Stomach (tissue), 9 donors: ENCODE data around the gene LRP10. TPM values are rescaled to one million over a fixed set of nuclear protein-coding genes. Genes with fewer than 3 reads are reported as not detected.
A peak's percentile ranks its signal among the peaks of the same experiment; 100 is the strongest.

ENCODE experiments used
- DNase-seq, 2 donors: peaks; one replicate each; pipeline versions ENCODE4 v3.0.0 to v3.0.0-alpha.2; 2013 to 2019
- H3K27ac ChIP-seq, 5 donors: fragments of 200-600 bp in 4 of 5; sonication (generic) in 4 of 5; one replicate each; pipeline ENCODE4 v1.5.1; 2013 to 2019; ENCODE audit warnings: mild to moderate bottlenecking in 1 of 5, moderate library complexity in 1 of 5
- H3K27me3 ChIP-seq, 3 donors: fragments of 200-600 bp; sonication (generic); one replicate each; pipeline ENCODE4 v1.5.1; 2017 to 2019; ENCODE audit warnings: mixed run types in 1 of 3
- H3K36me3 ChIP-seq, 4 donors: fragments of 200-600 bp; sonication (generic); 1 replicate in 3 of 4; 2 replicates in 1 of 4; pipeline ENCODE4 v1.5.1; 2016 to 2019
- H3K4me1 ChIP-seq, 4 donors: fragments of 200-600 bp; sonication (generic); one replicate each; pipeline ENCODE4 v1.5.1; 2016 to 2019
- H3K4me3 ChIP-seq, 4 donors: fragments of 200-600 bp; sonication (generic) in 3 of 4; one replicate each; pipeline ENCODE4 v1.5.1; 2016 to 2019; ENCODE audit warnings: mild to moderate bottlenecking in 1 of 4
- H3K9me3 ChIP-seq, 4 donors: fragments of 200-600 bp; sonication (generic); one replicate each; pipeline ENCODE4 v1.5.1; 2016 to 2019
- EP300 ChIP-seq: sonication (generic); formaldehyde crosslinking; IDR thresholded peaks from one replicate; pipeline ENCODE4 v1.6.1; 2017; ENCODE audit warnings: antibody characterized with exemption
- POLR2A ChIP-seq, 4 donors: fragments of 450-650 bp; IDR thresholded peaks; one replicate each; pipeline ENCODE4 v1.6.1; 2016; ENCODE audit warnings: antibody characterized with exemption in 4 of 4, control low read depth in 2 of 4, mild to moderate bottlenecking in 1 of 4, moderate library complexity in 1 of 4
- POLR2AphosphoS5 ChIP-seq, 3 donors: sonication (generic); formaldehyde crosslinking; IDR thresholded peaks; one replicate each; pipeline ENCODE4 v1.6.1; 2016; ENCODE audit warnings: antibody characterized with exemption in 3 of 3
- WGBS, 5 donors: extraction: QIAGEN DNeasy Blood & Tissue Kit in 3 of 5; methylation state at CpG; one replicate each; pipeline versions ENCODE4 v1.1.5 to v1.1.7; 2013 to 2018; 5-methylcytosine and 5-hydroxymethylcytosine counted together
- intact Hi-C: fragments of 100-400 bp; cut with DNase I; formaldehyde crosslinking; loops from one replicate; pipeline ENCODE4 v1.15.1; 2023; ENCODE audit warnings: low total_unique reads
- polyA plus RNA-seq, 3 donors: library from polyadenylated mRNA; stranded (reverse); fragments of 200-250 nt; gene quantifications; one replicate each; pipeline ENCODE4 v1.2.3, GENCODE V29; 2013
- total RNA-seq, 5 donors: library from RNA; depleted of rRNA; stranded (reverse); fragments of >200 nt; gene quantifications; one replicate each; pipeline versions ENCODE4 v1.1.0 to v1.2.3, GENCODE V29; 2014 to 2016
- TF ChIP-seq, protein P1 (sequence below), 7 experiments: fragments of 450-650 bp in 4 of 7; fragments of 200-600 bp in 3 of 7; sonication (generic) in 3 of 7; IDR thresholded peaks; one replicate each; pipeline ENCODE4 v1.5.1; 2016 to 2019; ENCODE audit warnings: antibody characterized with exemption in 7 of 7, control low read depth in 2 of 7, mild to moderate bottlenecking in 1 of 7
- donor health status: healthy with polysubstance abuse.
- donor health status: Bipolar disorder and iron deficiency.
- donor health status: healthy.

The LRP10 gene
- total and polyA plus RNA-seq, 8 donors = 25.1 to 277 (median 63.6) TPM

DNA sequence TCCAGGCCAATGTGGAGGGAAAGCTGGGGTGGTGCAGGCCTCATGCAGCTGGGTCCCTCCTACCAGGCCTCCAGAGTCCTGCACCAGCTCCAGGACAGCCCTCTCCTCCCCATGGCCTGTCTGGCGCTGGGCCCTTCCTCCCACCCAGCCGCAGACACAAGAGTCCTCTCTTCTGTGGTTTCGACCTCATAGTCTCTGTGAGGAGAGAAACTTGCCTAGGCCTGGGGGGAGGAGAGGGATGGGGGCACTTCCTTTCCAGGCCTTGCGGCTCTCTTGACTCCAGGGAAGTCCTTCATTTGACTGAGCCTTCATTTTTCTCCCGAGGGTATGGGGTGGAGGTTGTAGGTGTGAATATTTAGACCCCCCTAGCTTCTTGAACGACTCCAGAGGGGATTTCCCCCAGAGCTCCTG, 32.9 kb upstream of the LRP10 start:
- Histone ChIP-seq H3K27ac (peak overlapping the region; percentile 20 to 97 (median 93)), H3K36me3 (peaks cover 35 to 48% (median 45%) of the 10 kb centered on the region in 4 donors), H3K9me3 (no peaks in the 10 kb centered on the region), H3K27me3 (no peaks in the 10 kb centered on the region), H3K4me3 (peak overlapping the region; percentile 68 to 95 (median 74)), H3K4me1 (peaks cover 15 to 64% (median 44%) of the 10 kb centered on the region in 4 donors)
- DNase-seq = peak in 1 of 2 donors; percentile 66
- WGBS, 5 donors = 22 to 45% (median 26%) methylated on average over 4 to 6 of the region's 6 CpGs
- intact Hi-C loops = no loop called here
- no peak for TF ChIP-seq POLR2A (IDR thresholded peaks at IDR 0.05)
- TF ChIP-seq EP300 = no peak
- no peak for TF ChIP-seq POLR2AphosphoS5 (IDR thresholded peaks at IDR 0.05)
- TF ChIP-seq, protein P1, sequence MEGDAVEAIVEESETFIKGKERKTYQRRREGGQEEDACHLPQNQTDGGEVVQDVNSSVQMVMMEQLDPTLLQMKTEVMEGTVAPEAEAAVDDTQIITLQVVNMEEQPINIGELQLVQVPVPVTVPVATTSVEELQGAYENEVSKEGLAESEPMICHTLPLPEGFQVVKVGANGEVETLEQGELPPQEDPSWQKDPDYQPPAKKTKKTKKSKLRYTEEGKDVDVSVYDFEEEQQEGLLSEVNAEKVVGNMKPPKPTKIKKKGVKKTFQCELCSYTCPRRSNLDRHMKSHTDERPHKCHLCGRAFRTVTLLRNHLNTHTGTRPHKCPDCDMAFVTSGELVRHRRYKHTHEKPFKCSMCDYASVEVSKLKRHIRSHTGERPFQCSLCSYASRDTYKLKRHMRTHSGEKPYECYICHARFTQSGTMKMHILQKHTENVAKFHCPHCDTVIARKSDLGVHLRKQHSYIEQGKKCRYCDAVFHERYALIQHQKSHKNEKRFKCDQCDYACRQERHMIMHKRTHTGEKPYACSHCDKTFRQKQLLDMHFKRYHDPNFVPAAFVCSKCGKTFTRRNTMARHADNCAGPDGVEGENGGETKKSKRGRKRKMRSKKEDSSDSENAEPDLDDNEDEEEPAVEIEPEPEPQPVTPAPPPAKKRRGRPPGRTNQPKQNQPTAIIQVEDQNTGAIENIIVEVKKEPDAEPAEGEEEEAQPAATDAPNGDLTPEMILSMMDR (IDR thresholded peaks at IDR 0.05) = no peak

DNA sequence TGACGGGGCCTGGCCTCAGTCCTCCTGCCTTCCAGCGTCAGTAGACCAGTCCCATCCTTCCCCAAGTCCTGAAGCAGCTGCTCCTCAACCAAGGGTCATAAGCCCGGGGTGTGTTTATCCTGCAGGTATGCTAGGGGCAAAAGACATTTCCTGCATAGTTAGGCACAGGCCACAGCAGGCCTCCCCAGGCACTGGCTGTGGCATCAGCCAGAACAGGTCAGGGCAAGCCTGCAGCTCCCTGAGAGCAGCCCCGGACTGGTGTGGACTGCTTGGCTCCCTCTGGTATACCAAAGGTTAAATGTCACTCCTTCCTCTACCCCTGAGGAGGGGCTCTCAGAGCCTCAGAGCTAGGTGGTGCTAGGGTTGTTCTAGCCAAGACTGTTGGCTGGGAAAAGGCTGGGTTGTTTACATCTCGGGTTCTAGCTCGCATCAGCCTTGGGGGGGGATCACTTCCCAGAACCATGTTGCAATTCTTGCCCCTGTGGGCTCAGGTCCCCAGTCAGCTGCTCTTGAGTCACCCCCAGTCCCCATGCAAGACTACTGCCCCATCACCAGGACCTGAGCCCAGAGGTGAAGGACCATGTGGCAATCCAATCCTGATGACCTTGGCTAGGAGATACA, 32.3 kb upstream of the LRP10 start:
- intact Hi-C loops = no loop called here
- H3K27me3 ChIP-seq = no peaks in the 10 kb centered on the region
- TF ChIP-seq EP300 (no peak), POLR2AphosphoS5 (IDR thresholded peaks at IDR 0.05) (peak in 2 of 3 donors; percentile 14 to 46)
- H3K36me3 ChIP-seq = peaks cover 36 to 48% (median 45%) of the 10 kb centered on the region in 4 donors
- DNase-seq = no peak
- 42 to 60% (median 48%) methylated on average over 6 of the region's 6 CpGs for WGBS, 5 donors
- no peaks in the 10 kb centered on the region for H3K9me3 ChIP-seq
- H3K4me1 ChIP-seq = peaks cover 15 to 64% (median 44%) of the 10 kb centered on the region in 4 donors
- H3K4me3 ChIP-seq = peak overlapping the region; percentile 68 to 95 (median 74)
- H3K27ac ChIP-seq = peak overlapping the region; percentile 20 to 97 (median 93)

DNA sequence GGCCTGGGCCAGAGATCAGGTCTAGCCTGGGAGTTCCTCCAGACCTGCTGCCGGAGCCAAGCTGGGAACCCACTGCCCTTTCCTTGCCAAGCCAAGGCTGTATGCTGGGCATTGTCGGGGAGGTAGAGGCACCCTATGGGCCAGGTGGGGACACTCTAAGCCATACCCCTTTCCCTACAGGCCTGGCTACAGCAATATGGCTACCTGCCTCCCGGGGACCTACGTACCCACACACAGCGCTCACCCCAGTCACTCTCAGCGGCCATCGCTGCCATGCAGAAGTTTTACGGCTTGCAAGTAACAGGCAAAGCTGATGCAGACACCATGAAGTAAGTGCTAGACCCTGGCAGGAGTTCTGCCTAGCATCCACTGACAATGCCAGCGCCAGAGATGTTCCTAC, 30.2 kb upstream of the LRP10 start:
- peaks cover 54 to 57% (median 56%) of the 10 kb centered on the region in 4 donors for H3K36me3 ChIP-seq
- WGBS, 5 donors = 92 to 96% (median 94%) methylated on average over 8 to 9 of the region's 9 CpGs
- no peak for DNase-seq
- no peak overlapping the region for H3K4me3 ChIP-seq
- H3K9me3 ChIP-seq = no peaks in the 10 kb centered on the region
- TF ChIP-seq EP300 (no peak), POLR2AphosphoS5 (IDR thresholded peaks at IDR 0.05) (no peak), POLR2A (IDR thresholded peaks at IDR 0.05) (no peak)
- TF ChIP-seq, protein P1 (IDR thresholded peaks at IDR 0.05) = no peak
- no peaks in the 10 kb centered on the region for H3K27me3 ChIP-seq
- peaks cover 21 to 74% (median 49%) of the 10 kb centered on the region in 4 donors for H3K4me1 ChIP-seq
- peak overlapping the region in 3 of 5 donors; percentile 27 to 96 (median 39) for H3K27ac ChIP-seq
- intact Hi-C loops = loop anchor here (10.0 kb wide), 1 partner anchor 287 kb away; no protein-coding TSS in a partner anchor

DNA sequence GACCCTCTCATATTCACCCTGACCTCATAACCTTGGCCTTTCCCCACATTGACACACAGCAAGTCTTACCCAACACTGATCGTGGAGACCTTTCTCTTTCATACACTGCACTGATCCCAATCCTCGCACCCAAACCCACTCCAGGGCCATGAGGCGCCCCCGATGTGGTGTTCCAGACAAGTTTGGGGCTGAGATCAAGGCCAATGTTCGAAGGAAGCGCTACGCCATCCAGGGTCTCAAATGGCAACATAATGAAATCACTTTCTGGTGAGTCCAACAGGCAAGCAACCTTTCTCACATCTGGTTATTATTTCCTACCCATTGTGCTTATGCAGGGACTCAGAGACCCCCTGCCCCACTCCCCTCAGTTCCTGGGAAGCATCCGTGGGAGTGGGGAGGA, 29.8 kb upstream of the LRP10 start:
- 87 to 96% (median 94%) methylated on average over 8 of the region's 8 CpGs for WGBS, 5 donors
- no peaks in the 10 kb centered on the region for H3K27me3 ChIP-seq
- no peak for TF ChIP-seq POLR2A (IDR thresholded peaks at IDR 0.05)
- no peak for TF ChIP-seq POLR2AphosphoS5 (IDR thresholded peaks at IDR 0.05)
- TF ChIP-seq, protein P1 (IDR thresholded peaks at IDR 0.05) = no peak
- no peak for TF ChIP-seq EP300
- H3K9me3 ChIP-seq = no peaks in the 10 kb centered on the region
- peaks cover 58 to 62% (median 60%) of the 10 kb centered on the region in 4 donors for H3K36me3 ChIP-seq
- H3K27ac ChIP-seq = peak overlapping the region in 3 of 5 donors; percentile 30 to 96 (median 90)
- H3K4me1 ChIP-seq = peaks cover 25 to 78% (median 54%) of the 10 kb centered on the region in 4 donors
- H3K4me3 ChIP-seq = no peak overlapping the region
- intact Hi-C loops = loop anchor here (10.0 kb wide), 1 partner anchor 287 kb away; no protein-coding TSS in a partner anchor
- no peak for DNase-seq
